HepG2 (cell line): Measurements from ENCODE around the gene SEC11A. TPM values are rescaled to one million over a fixed set of nuclear protein-coding genes. Genes with fewer than 3 reads are reported as not detected.

Experiments
- ATAC-seq: fragments of 200-7000 bp; cut with Tn5 transposase; 3 replicates; pipeline ENCODE4 v1.9.1; 2020; ENCODE audit warnings: mild to moderate bottlenecking, moderate library complexity
- BruUV-seq: library from RNA; stranded (reverse); fragments of 400-500 nt; replicated peaks from 2 replicates; lab custom pipeline; 2021; lab: Mats Ljungman, UMichigan
- CTCF ChIA-PET: fragments of 300-600 bp; formaldehyde crosslinking; extraction: SDS; loops from one replicate; lab custom pipeline; 2021; ENCODE audit warnings: low total read pairs, inconsistent platforms, low intra/inter-chr PET ratio; lab: Yijun Ruan, JAX
- POLR2A ChIA-PET: fragments of 350-600 bp; sonication (Branson Sonifier 250); formaldehyde crosslinking; loops from one replicate; lab custom pipeline; 2020; ENCODE audit warnings: antibody characterized with exemption, inconsistent platforms; lab: Yijun Ruan, JAX
- DNase-seq: peaks from one replicate; pipeline ENCODE4 v3.0.0-alpha.2; 2015; ENCODE audit warnings: low spot score
- FAIRE-seq: peaks from 3 replicates; lab custom pipeline; 2011; peaks lifted over from hg19 to GRCh38; lab: Jason Lieb, UNC
- H2AFZ ChIP-seq: one replicate; pipeline ENCODE4 v1.6.1; 2011; ENCODE audit warnings: low read length, inconsistent platforms
- H3K27ac ChIP-seq: fragments of 300-600 bp; 3 replicates; pipeline ENCODE4 v1.8.0; 2011; ENCODE audit warnings: mixed run types, mild to moderate bottlenecking, mixed read lengths, low read length, inconsistent platforms; ENCODE audit not compliant: insufficient read depth; ENCODE audit errors: extremely low read length
- H3K27me3 ChIP-seq, 2 experiments: fragments of 200-600 bp in 1 of 2; 2 replicates in 1 of 2; 3 replicates in 1 of 2; pipeline versions ENCODE4 v1.6.0 to v1.8.0; 2011; ENCODE audit warnings: low read length in 2 of 2, mild to moderate bottlenecking in 2 of 2, moderate library complexity in 2 of 2, inconsistent platforms in 1 of 2; ENCODE audit not compliant: insufficient read depth in 2 of 2, control insufficient read depth in 1 of 2
- H3K36me3 ChIP-seq, 2 experiments: fragments of 200-600 bp in 1 of 2; replicated peaks in 1 of 2; 2 replicates in 1 of 2; 3 replicates in 1 of 2; pipeline versions ENCODE4 v1.5.1 to v1.8.0; 2011; ENCODE audit warnings: low read length in 2 of 2, inconsistent platforms in 1 of 2; ENCODE audit not compliant: insufficient read depth in 2 of 2, control insufficient read depth in 1 of 2
- H3K4me1 ChIP-seq: 2 replicates; pipeline ENCODE4 v1.5.1; 2012; ENCODE audit warnings: low read length, inconsistent platforms; ENCODE audit not compliant: insufficient read depth
- H3K4me2 ChIP-seq: 2 replicates; pipeline ENCODE4 v1.6.0; 2011; ENCODE audit warnings: low read depth, low read length, inconsistent platforms
- H3K4me3 ChIP-seq, 3 experiments: fragments of 200-600 bp in 1 of 3; sonication (generic), shearing (Covaris generic) in 1 of 3; replicated peaks in 1 of 3; 2 replicates each; pipeline ENCODE4 v1.5.1; 2011 to 2016; ENCODE audit warnings: low read length in 3 of 3, inconsistent platforms in 2 of 3, low read depth in 2 of 3, mild to moderate bottlenecking in 2 of 3, control low read depth in 1 of 3, mixed read lengths in 1 of 3; ENCODE audit not compliant: insufficient read depth in 1 of 3
- H3K79me2 ChIP-seq: one replicate; pipeline ENCODE4 v1.6.1; 2011; ENCODE audit warnings: low read length, inconsistent platforms; ENCODE audit not compliant: insufficient read depth
- H3K9ac ChIP-seq: 2 replicates; pipeline ENCODE4 v1.6.0; 2011; ENCODE audit warnings: mild to moderate bottlenecking, low read depth, low read length, inconsistent platforms; ENCODE audit not compliant: insufficient read depth
- H3K9me3 ChIP-seq: 2 replicates; pipeline ENCODE4 v1.5.1; 2012; ENCODE audit warnings: mild to moderate bottlenecking, low read length
- H4K20me1 ChIP-seq: 2 replicates; pipeline ENCODE4 v1.6.0; 2011; ENCODE audit warnings: inconsistent platforms, mild to moderate bottlenecking, low read length, moderate library complexity; ENCODE audit not compliant: insufficient read depth
- ATF2 ChIP-seq: sonication (generic); formaldehyde crosslinking; IDR thresholded peaks from 2 replicates; pipeline ENCODE4 v1.4.0; 2020; ENCODE audit warnings: missing genetic modification reagents
- CCDC6 ChIP-seq: sonication (generic); formaldehyde crosslinking; IDR thresholded peaks from 2 replicates; pipeline ENCODE4 v1.8.1; 2022; ENCODE audit warnings: mild to moderate bottlenecking, missing genetic modification reagents, moderate library complexity
- CREB1 ChIP-seq, 2 experiments: fragments of 450-650 bp in 1 of 2; IDR thresholded peaks; 2 replicates each; pipeline ENCODE4 v1.6.1; 2016 to 2017; ENCODE audit warnings: control low read depth in 1 of 2, mild to moderate bottlenecking in 1 of 2, missing compliant biosample characterization in 1 of 2, missing genetic modification characterization in 1 of 2
- HNF4G ChIP-seq, 2 experiments: sonication (generic) in 1 of 2; formaldehyde crosslinking in 1 of 2; IDR thresholded peaks; 2 replicates each; pipeline versions ENCODE4 v1.4.0 to v1.6.1; 2011 to 2020; ENCODE audit warnings: borderline replicate concordance in 2 of 2, low read depth in 2 of 2, mild to moderate bottlenecking in 2 of 2, low read length in 1 of 2, missing genetic modification reagents in 1 of 2, moderate library complexity in 1 of 2
- JUN ChIP-seq: sonication (generic); formaldehyde crosslinking; IDR thresholded peaks from 2 replicates; pipeline ENCODE4 v1.4.0; 2020; ENCODE audit warnings: mild to moderate bottlenecking, missing genetic modification reagents
- MAFK ChIP-seq, 2 experiments: IDR thresholded peaks in 1 of 2; conservative IDR thresholded peaks in 1 of 2; 2 replicates each; pipeline ENCODE4 v1.6.1; 2011; ENCODE audit warnings: improper control_type of control experiment in 2 of 2, low read length in 2 of 2
- SMAD9 ChIP-seq: sonication (generic); formaldehyde crosslinking; IDR thresholded peaks from 2 replicates; pipeline ENCODE4 v1.5.1; 2020; ENCODE audit warnings: mild to moderate bottlenecking, missing genetic modification reagents
- SRSF1 ChIP-seq: fragments of 200-400 bp; formaldehyde crosslinking; optimal IDR thresholded peaks from 2 replicates; pipeline ENCODE3; 2017; ENCODE audit warnings: mild to moderate bottlenecking, low read depth, low read length, moderate library complexity
- WIZ ChIP-seq: sonication (generic); formaldehyde crosslinking; IDR thresholded peaks from 2 replicates; pipeline ENCODE4 v1.5.1; 2020; ENCODE audit warnings: mild to moderate bottlenecking, missing genetic modification reagents
- ZKSCAN5 ChIP-seq: sonication (generic); formaldehyde crosslinking; IDR thresholded peaks from 2 replicates; pipeline ENCODE4 v1.5.1; 2020; ENCODE audit warnings: mild to moderate bottlenecking, missing genetic modification reagents
- ZNF260 ChIP-seq: sonication (generic); formaldehyde crosslinking; IDR thresholded peaks from 2 replicates; pipeline ENCODE4 v1.4.0; 2020; ENCODE audit warnings: missing genetic modification reagents, low read depth, mild to moderate bottlenecking, borderline replicate concordance
- ZNF292 ChIP-seq: sonication (generic); formaldehyde crosslinking; IDR thresholded peaks from 2 replicates; pipeline ENCODE4 v1.8.1; 2022; ENCODE audit warnings: mild to moderate bottlenecking, low read depth, missing genetic modification reagents, borderline replicate concordance
- ZNF558 ChIP-seq: sonication (generic); formaldehyde crosslinking; IDR thresholded peaks from 2 replicates; pipeline ENCODE4 v1.9.0; 2022; ENCODE audit warnings: mild to moderate bottlenecking, missing genetic modification reagents, borderline replicate concordance
- ZNF878 ChIP-seq: sonication (generic); formaldehyde crosslinking; IDR thresholded peaks from 2 replicates; pipeline ENCODE4 v1.8.1; 2023; ENCODE audit warnings: mild to moderate bottlenecking, missing genetic modification reagents, moderate library complexity
- WGBS: methylation state at CpG from one replicate; pipeline ENCODE4 v1.1.6; 2017; ENCODE audit warnings: low lambda C conversion rate; 5-methylcytosine and 5-hydroxymethylcytosine counted together
- in situ Hi-C: cut with HindIII; loops from 2 replicates; pipeline ENCODE4 v1.10.0; 2017; ENCODE audit warnings: low pct_unique_long_range_greater_than_20kb; ENCODE audit not compliant: extremely low pct_ligation_motif_present
- intact Hi-C: fragments of 100-400 bp; cut with micrococcal nuclease; formaldehyde crosslinking; loops from one replicate; pipeline ENCODE4 v1.10.0; 2022; ENCODE audit not compliant: unreplicated experiment
- polyA plus RNA-seq, 8 experiments: library from polyadenylated mRNA; depleted of rRNA in 3 of 8; stranded (reverse) in 7 of 8; unstranded in 1 of 8; fragments of >200 nt; fragmentation: Illumina TruSeq in 4 of 8; extraction: Trizol in 4 of 8; gene quantifications; 2 replicates each; pipeline versions ENCODE4 v1.2.1 to v1.2.3, GENCODE V29; 2011 to 2016; ENCODE audit warnings: low read depth in 4 of 8, missing spikeins in 1 of 8, mixed read lengths in 1 of 8; ENCODE audit not compliant: insufficient read depth in 1 of 8
- total RNA-seq, 5 experiments: library from RNA; depleted of rRNA; stranded (reverse); fragments of >200 nt; fragmentation: Illumina TruSeq; extraction: Trizol; gene quantifications; 2 replicates each; pipeline ENCODE4 v1.2.3, GENCODE V29; 2016; ENCODE audit warnings: low read depth in 1 of 5

Gene SEC11A
- total and polyA plus RNA-seq, 2 of the 13 experiments (the other 11 are each of a cell fraction or from before 2014, with no cell fraction given) = 141 to 230 TPM

GRCh38 chr15:84634228-84634837 is 81.6 kb downstream of the SEC11A start:
- no peaks in the 10 kb centered on the region; a peak in 1 of 5 replicates for H3K27me3 ChIP-seq
- TF ChIP-seq HNF4G (IDR thresholded peaks at IDR 0.05; ENCODE audit: borderline replicate concordance, low read depth, low read length) (no peak), HNF4G (CRISPR knock-in tag; IDR thresholded peaks at IDR 0.05; ENCODE audit: borderline replicate concordance, low read depth) (peak; percentile 6; the same call in 1 of the 2 replicates), ZNF260 (CRISPR knock-in tag) (no peak), ZNF292 (CRISPR knock-in tag) (no peak), SRSF1 (no peak), JUN (no peak), ATF2 (CRISPR knock-in tag) (no peak), MAFK (conservative IDR thresholded peaks at IDR 0.05 in 1 of 2, IDR thresholded peaks at IDR 0.05 in 1 of 2; ENCODE audit: low read length in 2 of 2) (no peak), ZKSCAN5 (CRISPR knock-in tag) (no peak), ZNF878 (no peak), ZNF558 (no peak), WIZ (CRISPR knock-in tag) (no peak), SMAD9 (CRISPR knock-in tag) (no peak), CCDC6 (CRISPR knock-in tag) (peak; percentile 61), CREB1 (IDR thresholded peaks at IDR 0.05) (no peak), CREB1 (CRISPR knock-in tag; IDR thresholded peaks at IDR 0.05) (no peak)

More at GRCh38 chr15:84634228-84634837, 81.6 kb downstream of the SEC11A start:
- Histone ChIP-seq H3K4me1 (peaks cover 42% of the 10 kb centered on the region), H3K9ac (peak overlapping the region; percentile 68; the same call in 1 of the 2 replicates), H3K4me2 (peak overlapping the region; percentile 93), H4K20me1 (peaks cover 22% of the 10 kb centered on the region), H3K9me3 (no peaks in the 10 kb centered on the region), H3K4me3 (peak overlapping the region; percentile 67 to 83 (median 68); a peak in 5 of 6 replicates), H2AFZ (no peak overlapping the region), H3K27ac (no peak overlapping the region), H3K79me2 (peaks cover 13% of the 10 kb centered on the region), H3K36me3 (peaks cover 7% of the 10 kb centered on the region in 2 experiments; a peak in 4 of 5 replicates)
- no peak for DNase-seq
- no peak for ATAC-seq
- ChIA-PET POLR2A (interaction anchor here (0.7 to 6.4 kb wide), 8 partner anchors 8 to 34 kb away, joined by 3 to 47 read pairs (median 4); partner anchors contain the start of genes WDR73 and ZSCAN2), CTCF (interaction anchor here (1.3 kb wide), 1 partner anchor 35 kb away, joined by 4 read pairs; no protein-coding TSS in a partner anchor)
- intact Hi-C loops = no loop called here
- no TSS peak for BruUV-seq
- no peak for FAIRE-seq
- in situ Hi-C loops = no loop called here
- 64% methylated on average over 16 of the region's 23 CpGs for WGBS
